ENCODE data around the gene CACNB1.

GRCh38 chr17:39197380-39198185 lies at the start of gene CACNB1:
- TF ChIP-seq CTCF (IDR thresholded peaks at IDR 0.05), result no peak
- TF ChIP-seq POLR2A (IDR thresholded peaks at IDR 0.05), result no peak
- TF ChIP-seq POLR2AphosphoS5 (IDR thresholded peaks at IDR 0.05), result peak in 2 of 3 donors; percentile 41 to 62
